ENCODE results near the gene IER5. TPM values are rescaled to one million over a fixed set of nuclear protein-coding genes. Genes with fewer than 3 reads are reported as not detected.

The IER5 gene
- total and polyA plus RNA-seq, 9 of the 15 experiments (the other 6 are each of a cell fraction or from before 2014, with no cell fraction given): 2.4 to 32.1 (median 12.0) TPM

DNA sequence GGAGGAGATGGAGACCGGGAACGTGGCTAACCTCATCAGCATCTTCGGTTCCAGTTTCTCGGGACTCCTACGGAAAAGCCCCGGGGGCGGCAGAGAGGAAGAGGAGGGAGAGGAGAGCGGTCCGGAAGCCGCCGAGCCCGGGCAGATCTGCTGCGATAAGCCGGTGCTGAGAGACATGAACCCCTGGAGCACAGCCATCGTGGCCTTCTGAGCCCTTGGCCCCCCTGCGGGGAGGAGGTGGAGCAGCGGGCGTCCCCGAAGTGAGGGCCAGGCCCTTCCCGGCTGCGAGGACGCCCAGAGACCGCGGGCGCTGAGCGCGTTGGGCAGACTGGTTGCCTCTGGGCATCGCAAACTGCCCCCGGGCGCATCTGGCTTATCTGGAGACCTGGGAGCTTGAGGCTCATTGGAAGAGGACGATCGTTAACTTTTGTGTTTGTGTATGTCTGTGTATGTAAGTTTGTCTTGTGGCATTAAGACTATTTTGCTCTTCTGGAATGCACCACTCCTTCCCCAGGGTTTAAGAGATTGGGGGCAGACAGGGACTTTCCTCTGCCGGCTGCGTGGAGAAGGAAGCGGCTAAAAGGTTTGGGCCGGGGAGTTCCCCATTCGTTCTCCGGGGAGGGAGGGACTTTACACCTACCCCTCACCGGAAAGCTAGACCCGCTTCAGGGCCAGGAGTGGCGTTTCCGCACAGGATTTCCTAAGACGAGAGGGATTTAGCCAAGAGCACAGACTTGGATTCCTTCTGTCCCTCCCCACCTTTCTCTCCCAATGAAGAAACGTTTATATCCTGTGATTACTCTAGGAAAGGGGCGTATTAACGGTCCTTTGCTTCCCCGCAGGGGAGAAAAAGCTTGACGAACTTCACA, 1.4 kb downstream of the IER5 start (continued):
- TF ChIP-seq GABPB2 (CRISPR knock-in tag; conservative IDR thresholded peaks at IDR 0.05) (no peak), MAFK (IDR thresholded peaks at IDR 0.05; ENCODE audit: low read length) (no peak), NR2C2 (CRISPR knock-in tag; IDR thresholded peaks at IDR 0.05) (no peak), NR2C2 (tag; IDR thresholded peaks at IDR 0.05) (no peak; the same call in 1 of the 2 replicates), THRAP3 (IDR thresholded peaks at IDR 0.05; ENCODE audit: borderline replicate concordance) (no peak), JUN (IDR thresholded peaks at IDR 0.05; ENCODE audit: borderline replicate concordance, low read depth, low read length) (no peak), JUN (CRISPR knock-in tag; IDR thresholded peaks at IDR 0.05; ENCODE audit: borderline replicate concordance) (peak; percentile 27; the same call in 1 of the 2 replicates), RAD21 (CRISPR knock-in tag; conservative IDR thresholded peaks at IDR 0.05 in 1 of 2, IDR thresholded peaks at IDR 0.05 in 1 of 2) (peak; percentile 10 to 12; a peak in 2 of 4 replicates), SIX5 (IDR thresholded peaks at IDR 0.05; ENCODE audit: borderline replicate concordance in 1 of 2, insufficient read depth in 1 of 2, low read depth in 1 of 2, low read length in 2 of 2) (no peak), PHB (CRISPR knock-in tag; IDR thresholded peaks at IDR 0.05) (0 out of 2 replicates have a peak, but pooled peaks have one; percentile 1), CCNT2 (IDR thresholded peaks at IDR 0.05; ENCODE audit: borderline replicate concordance, extremely low read depth, insufficient read length, low read depth, low read length) (peak; percentile 95), YY1 (IDR thresholded peaks at IDR 0.05; ENCODE audit: borderline replicate concordance in 1 of 3, control insufficient read depth in 1 of 3, extremely low read depth in 1 of 3, insufficient read depth in 3 of 3, insufficient read length in 1 of 3, insufficient replicate concordance in 2 of 3, low read depth in 1 of 3, low read length in 2 of 3) (no peak), SAP30 (IDR thresholded peaks at IDR 0.05; ENCODE audit: borderline replicate concordance, insufficient read depth, low read depth, low read length, poor library complexity, severe bottlenecking) (peak; percentile 66), NFE2 (IDR thresholded peaks at IDR 0.05; ENCODE audit: low read depth) (no peak), EGR1 (conservative IDR thresholded peaks at IDR 0.05) (peak; percentile 54), ZNF785 (CRISPR knock-in tag; IDR thresholded peaks at IDR 0.05) (no peak)
- TF ChIP-seq, protein P1, sequence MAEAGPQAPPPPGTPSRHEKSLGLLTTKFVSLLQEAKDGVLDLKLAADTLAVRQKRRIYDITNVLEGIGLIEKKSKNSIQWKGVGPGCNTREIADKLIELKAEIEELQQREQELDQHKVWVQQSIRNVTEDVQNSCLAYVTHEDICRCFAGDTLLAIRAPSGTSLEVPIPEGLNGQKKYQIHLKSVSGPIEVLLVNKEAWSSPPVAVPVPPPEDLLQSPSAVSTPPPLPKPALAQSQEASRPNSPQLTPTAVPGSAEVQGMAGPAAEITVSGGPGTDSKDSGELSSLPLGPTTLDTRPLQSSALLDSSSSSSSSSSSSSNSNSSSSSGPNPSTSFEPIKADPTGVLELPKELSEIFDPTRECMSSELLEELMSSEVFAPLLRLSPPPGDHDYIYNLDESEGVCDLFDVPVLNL (CRISPR knock-in tag; IDR thresholded peaks at IDR 0.05; ENCODE audit: low read depth): no peak
- TF ChIP-seq, protein P2, sequence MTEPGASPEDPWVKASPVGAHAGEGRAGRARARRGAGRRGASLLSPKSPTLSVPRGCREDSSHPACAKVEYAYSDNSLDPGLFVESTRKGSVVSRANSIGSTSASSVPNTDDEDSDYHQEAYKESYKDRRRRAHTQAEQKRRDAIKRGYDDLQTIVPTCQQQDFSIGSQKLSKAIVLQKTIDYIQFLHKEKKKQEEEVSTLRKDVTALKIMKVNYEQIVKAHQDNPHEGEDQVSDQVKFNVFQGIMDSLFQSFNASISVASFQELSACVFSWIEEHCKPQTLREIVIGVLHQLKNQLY (CRISPR knock-in tag; conservative IDR thresholded peaks at IDR 0.05): 0 out of 4 replicates have a peak, but pooled peaks have one; percentile 32 to 42
- TF ChIP-seq, protein P3, sequence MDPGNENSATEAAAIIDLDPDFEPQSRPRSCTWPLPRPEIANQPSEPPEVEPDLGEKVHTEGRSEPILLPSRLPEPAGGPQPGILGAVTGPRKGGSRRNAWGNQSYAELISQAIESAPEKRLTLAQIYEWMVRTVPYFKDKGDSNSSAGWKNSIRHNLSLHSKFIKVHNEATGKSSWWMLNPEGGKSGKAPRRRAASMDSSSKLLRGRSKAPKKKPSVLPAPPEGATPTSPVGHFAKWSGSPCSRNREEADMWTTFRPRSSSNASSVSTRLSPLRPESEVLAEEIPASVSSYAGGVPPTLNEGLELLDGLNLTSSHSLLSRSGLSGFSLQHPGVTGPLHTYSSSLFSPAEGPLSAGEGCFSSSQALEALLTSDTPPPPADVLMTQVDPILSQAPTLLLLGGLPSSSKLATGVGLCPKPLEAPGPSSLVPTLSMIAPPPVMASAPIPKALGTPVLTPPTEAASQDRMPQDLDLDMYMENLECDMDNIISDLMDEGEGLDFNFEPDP (CRISPR knock-in tag; IDR thresholded peaks at IDR 0.05): 0 out of 2 replicates have a peak, but pooled peaks have one; percentile 13
- TF ChIP-seq, protein P4, sequence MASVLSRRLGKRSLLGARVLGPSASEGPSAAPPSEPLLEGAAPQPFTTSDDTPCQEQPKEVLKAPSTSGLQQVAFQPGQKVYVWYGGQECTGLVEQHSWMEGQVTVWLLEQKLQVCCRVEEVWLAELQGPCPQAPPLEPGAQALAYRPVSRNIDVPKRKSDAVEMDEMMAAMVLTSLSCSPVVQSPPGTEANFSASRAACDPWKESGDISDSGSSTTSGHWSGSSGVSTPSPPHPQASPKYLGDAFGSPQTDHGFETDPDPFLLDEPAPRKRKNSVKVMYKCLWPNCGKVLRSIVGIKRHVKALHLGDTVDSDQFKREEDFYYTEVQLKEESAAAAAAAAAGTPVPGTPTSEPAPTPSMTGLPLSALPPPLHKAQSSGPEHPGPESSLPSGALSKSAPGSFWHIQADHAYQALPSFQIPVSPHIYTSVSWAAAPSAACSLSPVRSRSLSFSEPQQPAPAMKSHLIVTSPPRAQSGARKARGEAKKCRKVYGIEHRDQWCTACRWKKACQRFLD (CRISPR knock-in tag; IDR thresholded peaks at IDR 0.05): 0 out of 2 replicates have a peak, but pooled peaks have one; percentile 22
